Gastroesophageal sphincter (tissue), 4 donors: ENCODE measurements around the gene MYLK. TPM values are rescaled to one million over a fixed set of nuclear protein-coding genes. Genes with fewer than 3 reads are reported as not detected.

Experiments used
- ATAC-seq: fragments of 150-250 bp; one replicate; pipeline ENCODE4 v1.9.1; 2016; ENCODE audit warnings: mild to moderate bottlenecking, moderate library complexity
- H3K27ac ChIP-seq, 4 donors: fragments of 200-600 bp; sonication (generic) in 3 of 4; 1 replicate in 3 of 4; 2 replicates in 1 of 4; pipeline ENCODE4 v1.5.1; 2016 to 2019
- H3K27me3 ChIP-seq: fragments of 200-600 bp; sonication (generic); one replicate; pipeline ENCODE4 v1.5.1; 2019
- H3K36me3 ChIP-seq, 2 donors: fragments of 200-600 bp; sonication (generic); one replicate each; pipeline ENCODE4 v1.5.1; 2019; ENCODE audit warnings: control low read depth in 1 of 2
- H3K4me1 ChIP-seq, 3 donors: fragments of 200-600 bp; sonication (generic); 1 replicate in 2 of 3; 2 replicates in 1 of 3; pipeline ENCODE4 v1.5.1; 2016 to 2019; ENCODE audit warnings: control low read depth in 2 of 3
- H3K4me3 ChIP-seq, 2 donors: fragments of 200-600 bp; sonication (generic); one replicate each; pipeline ENCODE4 v1.5.1; 2019; ENCODE audit warnings: mild to moderate bottlenecking in 1 of 2, moderate library complexity in 1 of 2
- H3K9me3 ChIP-seq, 3 donors: fragments of 200-600 bp; sonication (generic); one replicate each; pipeline ENCODE4 v1.5.1; 2017 to 2019; ENCODE audit warnings: control low read depth in 2 of 3
- CTCF ChIP-seq, 4 experiments: fragments of 200-600 bp in 2 of 4; fragments of 450-650 bp in 2 of 4; sonication (generic) in 1 of 4; IDR thresholded peaks; one replicate each; pipeline ENCODE4 v1.5.1; 2017 to 2019; ENCODE audit warnings: antibody characterized with exemption in 4 of 4, mild to moderate bottlenecking in 2 of 4, moderate library complexity in 2 of 4
- EP300 ChIP-seq: sonication (generic); formaldehyde crosslinking; IDR thresholded peaks from one replicate; pipeline ENCODE4 v1.6.1; 2017; ENCODE audit warnings: antibody characterized with exemption, mild to moderate bottlenecking
- POLR2A ChIP-seq, 2 donors: fragments of 450-650 bp; IDR thresholded peaks; one replicate each; pipeline ENCODE4 v1.6.1; 2017; ENCODE audit warnings: antibody characterized with exemption in 2 of 2, mild to moderate bottlenecking in 2 of 2, moderate library complexity in 1 of 2
- POLR2AphosphoS5 ChIP-seq: sonication (generic); formaldehyde crosslinking; IDR thresholded peaks from one replicate; pipeline ENCODE4 v1.6.1; 2017; ENCODE audit warnings: antibody characterized with exemption
- WGBS, 2 donors: methylation state at CpG; one replicate each; pipeline ENCODE4 v1.1.5; 2018; ENCODE audit warnings: low coverage in 1 of 2; 5-methylcytosine and 5-hydroxymethylcytosine counted together
- total RNA-seq, 4 donors: library from RNA; depleted of rRNA; stranded (reverse); fragments of >200 nt; gene quantifications; one replicate each; pipeline ENCODE4 v1.1.0, GENCODE V29; 2016

MYLK gene
- total RNA-seq, 4 donors from 2014 or later, result 1,558 to 2,522 (median 2,261) TPM

- no peaks in the 10 kb centered on the region for H3K4me1 ChIP-seq
- H3K4me3 ChIP-seq, result no peak overlapping the region
- no peak for TF ChIP-seq POLR2AphosphoS5
- no peak for TF ChIP-seq EP300
- no peak for TF ChIP-seq CTCF (IDR thresholded peaks at IDR 0.05)
- TF ChIP-seq POLR2A (IDR thresholded peaks at IDR 0.05), result no peak
- H3K36me3 ChIP-seq, result peaks cover 0 to 3% of the 10 kb centered on the region in 2 donors
- H3K27me3 ChIP-seq, result no peaks in the 10 kb centered on the region
- no peak for ATAC-seq
- no peaks in the 10 kb centered on the region for H3K9me3 ChIP-seq
- H3K27ac ChIP-seq, result no peak overlapping the region
These were observed 82.7 kb downstream of the MYLK start for GRCh38 chr3:123801474-123801873.

- no peaks in the 10 kb centered on the region for H3K4me1 ChIP-seq
- WGBS, 2 donors, result 70% methylated on average over 2 of the region's 2 CpGs; no CpG with 5 or more reads in 1 of the 2 donors
- ATAC-seq, result no peak
These were observed 83.8 kb downstream of the MYLK start for GRCh38 chr3:123800362-123800682.

GRCh38 chr3:123799544-123800361 is 84.4 kb downstream of the MYLK start:
- no peak overlapping the region for H3K4me3 ChIP-seq
- ATAC-seq, result peak; percentile 31
- H3K27me3 ChIP-seq, result no peaks in the 10 kb centered on the region
- H3K36me3 ChIP-seq, result peaks cover 0 to 3% of the 10 kb centered on the region in 2 donors
- H3K27ac ChIP-seq, result no peak overlapping the region
- H3K9me3 ChIP-seq, result no peaks in the 10 kb centered on the region
- TF ChIP-seq EP300, result no peak
- no peak for TF ChIP-seq POLR2A (IDR thresholded peaks at IDR 0.05)
- TF ChIP-seq POLR2AphosphoS5, result no peak
- no peak for TF ChIP-seq CTCF (IDR thresholded peaks at IDR 0.05)
- 48% methylated on average over 3 of the region's 22 CpGs; no CpG with 5 or more reads in 1 of the 2 donors for WGBS, 2 donors
- H3K4me1 ChIP-seq, result no peaks in the 10 kb centered on the region

More at GRCh38 chr3:123800362-123800682, 83.8 kb downstream of the MYLK start:
- Histone ChIP-seq H3K36me3 (peaks cover 0 to 3% of the 10 kb centered on the region in 2 donors), H3K27me3 (no peaks in the 10 kb centered on the region), H3K27ac (no peak overlapping the region), H3K9me3 (no peaks in the 10 kb centered on the region), H3K4me3 (no peak overlapping the region)
- TF ChIP-seq POLR2A (IDR thresholded peaks at IDR 0.05) (no peak), POLR2AphosphoS5 (no peak), EP300 (no peak), CTCF (IDR thresholded peaks at IDR 0.05) (no peak)

- no peaks in the 10 kb centered on the region for H3K36me3 ChIP-seq
- no peak for ATAC-seq
- H3K9me3 ChIP-seq, result no peaks in the 10 kb centered on the region
- H3K27ac ChIP-seq, result no peak overlapping the region
- WGBS, 2 donors, result 90% methylated on average over 1 to 2 of the region's 4 CpGs
- no peaks in the 10 kb centered on the region for H3K4me1 ChIP-seq
- no peak overlapping the region for H3K4me3 ChIP-seq
- H3K27me3 ChIP-seq, result no peaks in the 10 kb centered on the region
- TF ChIP-seq CTCF (IDR thresholded peaks at IDR 0.05) (no peak), POLR2AphosphoS5 (no peak), EP300 (no peak), POLR2A (IDR thresholded peaks at IDR 0.05) (no peak)
These were observed 85.6 kb downstream of the MYLK start for GRCh38 chr3:123798550-123798949.
